ENCODE measurements around the gene TFAM. TPM values are rescaled to one million over a fixed set of nuclear protein-coding genes. Genes with fewer than 3 reads are reported as not detected.

TFAM gene
- 22.8 and 36.6 TPM in 2 replicates for total RNA-seq

GRCh38 chr10:58384999-58385783, at the start of gene TFAM:
Gene TFAM (plus strand): TSS chr10:58385410. CDS start chr10:58385548, 138 bp downstream.

Other genes starting within 250 kb of the TFAM start
- gene IPMK, start 117.5 kb upstream of the TFAM start, total RNA-seq, result 6.9 and 11.6 TPM in 2 replicates
- 19.2 and 27.0 TPM in 2 replicates for gene CISD1, start 116.2 kb upstream of the TFAM start, total RNA-seq
- gene UBE2D1, start 50.4 kb upstream of the TFAM start, total RNA-seq, result 6.7 and 13.0 TPM in 2 replicates
- gene BICC1, start 127.5 kb downstream of the TFAM start, total RNA-seq, result 92.6 and 161 TPM in 2 replicates

Data from regular cardiac myocyte (primary cell).